ENCODE data around the gene SLCO2B1.
A peak's percentile ranks its signal among the peaks of the same experiment; 100 is the strongest.

The SLCO2B1 gene

GRCh38 chr11:75133976-75134375 is 16.9 kb upstream of the SLCO2B1 start:
- Mint-ChIP-seq H3K36me3 (ENCODE audit: insufficient read depth) (no peaks in the 10 kb centered on the region), H3K4me3 (no peak overlapping the region), H3K4me1 (no peaks in the 10 kb centered on the region), H3K9me3 (no peaks in the 10 kb centered on the region), H3K27me3 (peaks cover 48% of the 10 kb centered on the region), H3K27ac (ENCODE audit: low read depth) (no peak overlapping the region)
- no peak for ATAC-seq (replicated peaks; ENCODE audit: extremely low read depth, poor library complexity, severe bottlenecking)
- DNase-seq (ENCODE audit: low spot score in 2 of 2), result no peak

GRCh38 chr11:75135021-75135650 is 15.8 kb upstream of the SLCO2B1 start:
- Mint-ChIP-seq H3K9me3 (no peaks in the 10 kb centered on the region), H3K27me3 (peaks cover 37% of the 10 kb centered on the region), H3K27ac (ENCODE audit: low read depth) (no peak overlapping the region), H3K4me1 (no peaks in the 10 kb centered on the region), H3K4me3 (no peak overlapping the region), H3K36me3 (ENCODE audit: insufficient read depth) (no peaks in the 10 kb centered on the region)
- DNase-seq (ENCODE audit: low spot score in 2 of 2), result no peak
- no peak for ATAC-seq (replicated peaks; ENCODE audit: extremely low read depth, poor library complexity, severe bottlenecking)

- DNase-seq (ENCODE audit: low spot score in 2 of 2), result no peak
- no peaks in the 10 kb centered on the region for H3K9me3 Mint-ChIP-seq
- peaks cover 3% of the 10 kb centered on the region for H3K4me1 Mint-ChIP-seq
- peaks cover 33% of the 10 kb centered on the region for H3K27me3 Mint-ChIP-seq
- H3K36me3 Mint-ChIP-seq (ENCODE audit: insufficient read depth), result no peaks in the 10 kb centered on the region
- ATAC-seq (replicated peaks; ENCODE audit: extremely low read depth, poor library complexity, severe bottlenecking), result no peak
- no peak overlapping the region for H3K27ac Mint-ChIP-seq (ENCODE audit: low read depth)
- no peak overlapping the region for H3K4me3 Mint-ChIP-seq
Observed at GRCh38 chr11:75135651-75136050, 15.3 kb upstream of the SLCO2B1 start.

GRCh38 chr11:75140269-75141138 is 10.4 kb upstream of the SLCO2B1 start:
- Mint-ChIP-seq H3K27me3 (peaks cover 19% of the 10 kb centered on the region), H3K27ac (ENCODE audit: low read depth) (no peak overlapping the region), H3K9me3 (no peaks in the 10 kb centered on the region), H3K36me3 (ENCODE audit: insufficient read depth) (no peaks in the 10 kb centered on the region), H3K4me1 (peaks cover 39% of the 10 kb centered on the region), H3K4me3 (no peak overlapping the region)
- DNase-seq (ENCODE audit: low spot score in 2 of 2) (peak; percentile 63 to 64), ATAC-seq (replicated peaks; ENCODE audit: extremely low read depth, poor library complexity, severe bottlenecking) (no peak)

GRCh38 chr11:75141166-75141565 is 9.7 kb upstream of the SLCO2B1 start:
- Mint-ChIP-seq H3K27me3 (peaks cover 14% of the 10 kb centered on the region), H3K36me3 (ENCODE audit: insufficient read depth) (no peaks in the 10 kb centered on the region), H3K4me1 (peaks cover 41% of the 10 kb centered on the region), H3K4me3 (no peak overlapping the region), H3K27ac (ENCODE audit: low read depth) (no peak overlapping the region), H3K9me3 (no peaks in the 10 kb centered on the region)
- no peak for DNase-seq (ENCODE audit: low spot score in 2 of 2)
- no peak for ATAC-seq (replicated peaks; ENCODE audit: extremely low read depth, poor library complexity, severe bottlenecking)

- Mint-ChIP-seq H3K27me3 (peaks cover under 1% of the 10 kb centered on the region), H3K27ac (ENCODE audit: low read depth) (peak overlapping the region; percentile 62), H3K4me1 (peaks cover 41% of the 10 kb centered on the region), H3K4me3 (peak overlapping the region; percentile 66), H3K9me3 (no peaks in the 10 kb centered on the region), H3K36me3 (ENCODE audit: insufficient read depth) (no peaks in the 10 kb centered on the region)
- DNase-seq (ENCODE audit: low spot score in 2 of 2) (peak in 1 of 2 donors; percentile 24), ATAC-seq (replicated peaks; ENCODE audit: extremely low read depth, poor library complexity, severe bottlenecking) (peak; percentile 85)
Observed at GRCh38 chr11:75142714-75143419, 8.0 kb upstream of the SLCO2B1 start.

- peak overlapping the region; percentile 62 for H3K27ac Mint-ChIP-seq (ENCODE audit: low read depth)
- H3K9me3 Mint-ChIP-seq, result no peaks in the 10 kb centered on the region
- H3K27me3 Mint-ChIP-seq, result no peaks in the 10 kb centered on the region
- ATAC-seq (replicated peaks; ENCODE audit: extremely low read depth, poor library complexity, severe bottlenecking), result no peak
- no peak for DNase-seq (ENCODE audit: low spot score in 2 of 2)
- peaks cover 41% of the 10 kb centered on the region for H3K4me1 Mint-ChIP-seq
- H3K36me3 Mint-ChIP-seq (ENCODE audit: insufficient read depth), result no peaks in the 10 kb centered on the region
- H3K4me3 Mint-ChIP-seq, result peak overlapping the region; percentile 66
Observed at GRCh38 chr11:75143420-75143731, 7.5 kb upstream of the SLCO2B1 start.

GRCh38 chr11:75144716-75145014 is 6.2 kb upstream of the SLCO2B1 start:
- ATAC-seq (replicated peaks; ENCODE audit: extremely low read depth, poor library complexity, severe bottlenecking), result no peak
- no peak for DNase-seq (ENCODE audit: low spot score in 2 of 2)
- H3K36me3 Mint-ChIP-seq (ENCODE audit: insufficient read depth), result no peaks in the 10 kb centered on the region
- no peaks in the 10 kb centered on the region for H3K9me3 Mint-ChIP-seq
- no peaks in the 10 kb centered on the region for H3K27me3 Mint-ChIP-seq
- H3K4me3 Mint-ChIP-seq, result no peak overlapping the region
- H3K27ac Mint-ChIP-seq (ENCODE audit: low read depth), result no peak overlapping the region
- peaks cover 41% of the 10 kb centered on the region for H3K4me1 Mint-ChIP-seq

GRCh38 chr11:75145196-75145971 is 5.5 kb upstream of the SLCO2B1 start:
- H3K4me1 Mint-ChIP-seq, result peaks cover 41% of the 10 kb centered on the region
- no peaks in the 10 kb centered on the region for H3K27me3 Mint-ChIP-seq
- H3K9me3 Mint-ChIP-seq, result no peaks in the 10 kb centered on the region
- H3K27ac Mint-ChIP-seq (ENCODE audit: low read depth), result no peak overlapping the region
- ATAC-seq (replicated peaks; ENCODE audit: extremely low read depth, poor library complexity, severe bottlenecking) (no peak), DNase-seq (ENCODE audit: low spot score in 2 of 2) (no peak)
- no peaks in the 10 kb centered on the region for H3K36me3 Mint-ChIP-seq (ENCODE audit: insufficient read depth)
- H3K4me3 Mint-ChIP-seq, result no peak overlapping the region

- H3K27me3 Mint-ChIP-seq, result no peaks in the 10 kb centered on the region
- H3K4me1 Mint-ChIP-seq, result peaks cover 35% of the 10 kb centered on the region
- no peaks in the 10 kb centered on the region for H3K9me3 Mint-ChIP-seq
- no peaks in the 10 kb centered on the region for H3K36me3 Mint-ChIP-seq (ENCODE audit: insufficient read depth)
- no peak for ATAC-seq (replicated peaks; ENCODE audit: extremely low read depth, poor library complexity, severe bottlenecking)
- no peak overlapping the region for H3K27ac Mint-ChIP-seq (ENCODE audit: low read depth)
- DNase-seq (ENCODE audit: low spot score in 2 of 2), result no peak
- H3K4me3 Mint-ChIP-seq, result no peak overlapping the region
Observed at GRCh38 chr11:75145972-75146519, 4.9 kb upstream of the SLCO2B1 start.

GRCh38 chr11:75146711-75147110 is 4.2 kb upstream of the SLCO2B1 start:
- Mint-ChIP-seq H3K27me3 (no peaks in the 10 kb centered on the region), H3K4me3 (no peak overlapping the region), H3K9me3 (no peaks in the 10 kb centered on the region), H3K27ac (ENCODE audit: low read depth) (no peak overlapping the region), H3K36me3 (ENCODE audit: insufficient read depth) (peaks cover 2% of the 10 kb centered on the region), H3K4me1 (peaks cover 28% of the 10 kb centered on the region)
- DNase-seq (ENCODE audit: low spot score in 2 of 2), result no peak
- no peak for ATAC-seq (replicated peaks; ENCODE audit: extremely low read depth, poor library complexity, severe bottlenecking)

- no peak overlapping the region for H3K27ac Mint-ChIP-seq (ENCODE audit: low read depth)
- ATAC-seq (replicated peaks; ENCODE audit: extremely low read depth, poor library complexity, severe bottlenecking), result no peak
- H3K4me1 Mint-ChIP-seq, result peaks cover 25% of the 10 kb centered on the region
- H3K4me3 Mint-ChIP-seq, result no peak overlapping the region
- H3K27me3 Mint-ChIP-seq, result no peaks in the 10 kb centered on the region
- H3K36me3 Mint-ChIP-seq (ENCODE audit: insufficient read depth), result peaks cover 2% of the 10 kb centered on the region
- no peak for DNase-seq (ENCODE audit: low spot score in 2 of 2)
- no peaks in the 10 kb centered on the region for H3K9me3 Mint-ChIP-seq
Observed at GRCh38 chr11:75147191-75147874, 3.6 kb upstream of the SLCO2B1 start.

All from central memory CD8-positive, alpha-beta T cell (primary cell).